Activated CD4-positive, alpha-beta T cell treated with anti-CD3 and anti-CD28 coated beads, Interleukin-2, amount 50 U/mL, for 1 hour (primary cell): ENCODE data around the gene RBCK1.
"Not testable (repeated sequence)": the region's sequence is repeated elsewhere in the genome, so short reads cannot be mapped to it uniquely, and the experiment has no call there.

Source experiments
- DNase-seq: peaks from one replicate; pipeline ENCODE4 v3.0.0-alpha.2; 2020

RBCK1 gene

DNA sequence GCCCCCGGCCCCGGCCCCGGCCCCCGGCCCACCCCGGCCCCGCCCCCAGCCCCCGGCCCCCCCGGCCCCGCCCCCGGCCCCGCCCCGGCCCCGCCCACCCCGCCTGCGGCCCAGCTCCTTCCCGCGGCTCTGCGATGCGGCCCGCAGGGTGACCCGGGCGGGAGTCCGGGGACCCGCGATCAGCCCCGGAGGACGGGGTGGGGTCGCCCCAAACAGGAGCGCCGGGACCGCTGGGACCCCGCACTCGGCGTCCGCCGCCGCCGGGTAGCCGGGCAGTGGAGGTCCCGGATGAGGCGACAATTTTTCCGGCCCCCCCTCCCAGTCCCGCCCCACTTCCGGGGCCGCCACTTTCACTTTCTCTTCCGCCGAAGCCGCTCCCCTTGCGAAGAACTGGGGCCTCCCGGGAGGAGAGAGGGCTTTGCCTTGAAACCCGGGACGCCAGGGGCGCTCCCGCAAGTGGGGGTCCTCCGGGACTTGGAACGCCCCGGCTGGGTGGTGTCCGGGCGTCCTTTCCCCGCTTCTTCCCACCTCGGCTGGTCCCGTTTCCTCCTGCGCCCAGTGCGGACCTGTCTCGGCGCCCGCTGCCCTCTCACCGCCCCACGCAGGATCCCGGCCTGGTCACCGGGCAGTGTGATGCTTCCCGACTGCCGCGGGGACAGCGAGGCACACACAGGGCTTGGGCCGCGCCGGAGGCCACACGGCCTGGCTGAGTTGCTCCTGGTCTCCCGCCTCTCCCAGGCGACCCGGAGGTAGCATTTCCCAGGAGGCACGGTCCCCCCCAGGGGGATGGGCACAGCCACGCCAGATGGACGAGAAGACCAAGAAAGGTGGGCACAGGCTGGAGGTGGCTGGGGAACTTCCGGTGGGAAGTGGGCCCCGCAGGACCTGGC is at the start of gene RBCK1:
Gene RBCK1, plus strand, starts transcription at position 347 of the 890 bp plus-strand sequence. Its CDS starts 459 bp downstream, at position 806.
- peak; percentile 85 for DNase-seq

DNA sequence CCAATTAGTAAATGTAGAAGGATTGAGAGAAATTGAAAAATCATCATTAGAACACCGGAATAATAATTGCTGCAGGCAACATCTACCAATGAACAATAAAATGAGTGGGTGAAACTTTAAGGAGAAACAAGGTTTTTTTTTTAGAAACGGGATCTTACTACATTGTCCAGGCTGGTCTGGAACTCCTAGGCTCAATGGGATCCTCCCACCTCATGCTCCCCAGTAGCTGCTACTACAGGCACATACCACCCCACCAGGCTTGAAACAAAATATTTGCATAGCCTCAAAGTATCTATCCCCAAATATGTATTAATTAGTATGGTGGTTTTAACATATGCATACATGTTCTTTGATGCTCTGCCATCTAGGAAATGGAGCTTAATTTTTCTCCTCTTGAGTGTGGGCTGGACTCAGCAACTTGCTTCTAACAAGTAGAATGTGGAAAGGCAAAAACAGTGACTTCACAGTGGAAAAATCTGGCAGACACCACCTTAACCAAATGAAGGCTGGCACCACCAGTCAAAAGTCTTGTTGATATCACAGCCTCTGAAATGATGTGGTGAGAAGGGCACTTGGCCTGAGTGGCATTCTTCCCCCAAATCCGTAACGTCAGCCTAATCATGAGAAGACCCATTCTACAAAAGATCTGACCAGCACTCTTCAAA is 49.1 kb upstream of the RBCK1 start:
- no peak for DNase-seq

DNA sequence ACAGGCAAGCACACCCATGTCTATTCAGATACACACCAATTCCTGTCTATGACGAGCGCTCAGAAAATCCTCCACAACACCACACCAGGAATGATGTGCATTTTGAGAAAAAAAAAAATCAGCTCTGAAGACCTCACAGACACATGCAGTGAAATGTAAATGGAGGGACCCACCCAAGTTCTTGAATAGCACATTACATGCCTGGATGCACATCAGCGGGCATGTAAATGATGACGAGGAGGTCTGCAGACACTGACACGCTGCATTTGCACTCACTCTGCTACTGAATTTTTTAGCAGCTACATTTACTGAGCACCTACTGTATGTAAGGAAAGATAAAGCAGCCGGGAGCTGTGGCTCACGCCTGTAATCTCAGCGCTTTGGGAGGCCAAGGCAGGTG is 46.5 kb upstream of the RBCK1 start:
- no peak for DNase-seq

GRCh38 chr20:362271-363254 is 45.5 kb upstream of the RBCK1 start:
- DNase-seq = no peak

DNA sequence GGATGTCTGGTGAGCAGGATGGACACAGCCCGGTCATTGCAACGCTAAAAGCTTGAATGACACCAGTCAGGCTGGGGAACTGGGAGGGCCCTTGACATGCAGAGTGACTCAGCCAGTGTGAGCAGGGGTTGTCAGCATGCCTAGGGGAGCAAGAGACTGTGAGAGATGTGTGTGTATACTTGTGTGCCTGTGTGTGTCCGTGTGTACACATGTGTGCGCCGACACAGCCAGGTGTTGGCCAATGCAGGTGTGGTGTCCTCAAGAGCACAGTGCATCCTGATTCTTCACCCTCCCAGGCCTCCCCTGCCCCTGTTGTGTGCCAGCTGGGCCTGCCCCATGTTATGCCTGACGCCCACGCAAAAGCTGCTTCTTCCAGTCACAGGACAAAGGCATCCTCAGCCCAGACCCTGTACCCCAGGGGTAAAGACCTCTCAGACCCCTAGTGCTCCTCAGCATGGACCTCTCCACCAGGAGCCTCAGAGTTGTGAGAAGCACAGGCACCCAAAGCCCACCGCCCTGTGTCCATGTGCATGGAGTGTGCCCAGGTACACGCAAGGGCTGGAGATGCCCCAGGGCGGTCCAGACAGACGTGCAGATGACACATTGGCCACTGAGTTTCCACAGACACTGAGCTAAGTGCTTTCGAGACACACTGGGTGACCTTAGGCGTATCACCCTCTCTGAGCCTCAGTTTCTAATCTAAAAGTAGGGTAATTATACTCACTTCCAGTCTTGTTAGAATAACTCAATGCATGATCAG is 44.6 kb upstream of the RBCK1 start:
- DNase-seq = no peak

DNA sequence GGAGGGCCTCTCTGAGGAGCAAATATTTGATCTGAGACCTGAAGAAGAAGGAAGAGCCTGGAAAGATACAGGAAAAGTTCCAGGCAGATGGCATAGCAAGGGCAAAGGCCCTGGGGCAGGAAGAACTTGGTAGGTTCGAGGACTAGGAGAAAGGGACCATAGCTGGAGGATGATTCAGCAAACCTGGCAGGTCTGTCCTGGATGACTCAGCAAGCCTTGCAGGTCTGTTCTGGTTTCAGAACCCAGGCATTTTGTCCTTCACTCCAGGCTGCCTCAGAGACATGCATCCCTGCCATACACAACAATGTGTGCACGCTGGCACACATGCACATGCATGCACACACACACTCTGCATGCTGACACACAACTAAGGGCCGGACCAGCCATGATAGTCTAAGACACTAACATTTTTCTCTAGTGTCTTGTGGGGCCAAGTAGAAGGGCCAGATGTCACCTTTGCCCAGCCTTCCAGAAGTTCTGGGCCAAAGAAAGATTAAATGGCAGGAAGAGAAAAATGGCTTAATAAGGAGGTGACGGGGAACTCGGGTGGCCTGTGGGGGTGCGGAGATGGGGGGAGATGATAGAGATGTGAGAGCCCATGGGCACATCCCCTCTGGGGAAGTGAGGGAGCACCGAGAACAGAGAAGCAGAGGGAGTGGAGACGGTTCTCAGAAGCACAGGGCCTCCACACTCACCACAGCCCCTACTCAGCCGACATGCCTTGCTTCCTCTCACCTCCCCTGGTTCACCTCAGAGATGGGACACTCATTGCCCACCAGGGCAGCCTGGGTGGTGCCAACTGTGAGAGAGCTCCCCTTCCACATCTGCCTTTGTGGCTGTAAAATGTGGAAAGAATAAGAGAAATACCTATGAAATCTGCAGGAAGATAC is 42.9 kb upstream of the RBCK1 start:
- DNase-seq = no peak

DNA sequence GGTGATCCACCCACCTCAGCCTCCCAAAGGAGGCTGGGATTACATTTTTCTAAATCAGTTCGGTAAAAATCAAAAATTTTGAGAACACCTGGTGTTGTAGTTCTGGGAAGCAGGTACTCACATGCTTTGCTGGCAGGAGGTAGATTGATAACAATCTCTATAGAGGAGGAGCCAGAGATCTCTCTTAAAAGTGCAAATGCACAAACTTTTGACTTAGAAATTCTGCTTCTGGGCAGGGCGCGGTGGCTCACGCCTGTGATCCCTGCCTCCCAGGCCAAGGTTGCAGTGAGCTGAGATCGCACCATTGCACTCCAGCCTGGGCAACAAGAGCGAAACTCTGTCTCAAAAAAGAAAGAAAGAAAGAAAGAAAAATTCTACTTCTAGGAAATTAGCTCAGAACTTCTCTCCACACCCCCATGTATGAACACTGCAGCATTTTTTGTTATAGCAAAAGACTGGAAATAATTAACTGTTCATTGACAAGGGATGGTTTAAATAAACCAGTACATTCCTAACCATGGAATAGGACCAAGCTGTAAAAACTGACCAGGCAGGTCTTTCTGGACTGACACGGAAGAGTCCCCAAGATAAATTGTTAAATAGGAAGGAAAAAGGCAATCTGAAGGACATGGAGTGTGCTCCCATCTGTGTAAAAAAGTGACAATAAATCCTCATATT is 41.9 kb upstream of the RBCK1 start:
- DNase-seq = no peak

GRCh38 chr20:366719-367485 is 41.2 kb upstream of the RBCK1 start:
- no peak for DNase-seq

DNA sequence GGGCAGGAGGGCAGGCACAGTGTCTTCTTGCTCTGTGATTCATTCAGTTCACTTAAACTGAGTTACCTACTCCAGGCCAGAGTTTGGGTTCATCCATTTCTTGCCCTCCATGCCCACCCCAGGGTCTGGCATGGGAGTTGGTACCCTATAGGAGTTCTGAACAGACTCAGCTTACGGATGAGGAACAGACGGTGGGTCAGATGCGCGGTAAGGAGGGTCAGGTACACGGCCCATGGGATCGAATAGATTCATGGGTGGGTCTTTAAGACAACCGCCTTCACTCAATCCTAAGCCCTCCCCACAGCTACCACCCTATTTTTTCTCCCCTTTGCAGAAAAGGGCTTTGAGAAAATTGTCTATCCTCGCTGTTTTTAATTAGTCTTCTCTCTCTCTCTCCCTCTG is 40.6 kb upstream of the RBCK1 start:
- DNase-seq = no peak

DNA sequence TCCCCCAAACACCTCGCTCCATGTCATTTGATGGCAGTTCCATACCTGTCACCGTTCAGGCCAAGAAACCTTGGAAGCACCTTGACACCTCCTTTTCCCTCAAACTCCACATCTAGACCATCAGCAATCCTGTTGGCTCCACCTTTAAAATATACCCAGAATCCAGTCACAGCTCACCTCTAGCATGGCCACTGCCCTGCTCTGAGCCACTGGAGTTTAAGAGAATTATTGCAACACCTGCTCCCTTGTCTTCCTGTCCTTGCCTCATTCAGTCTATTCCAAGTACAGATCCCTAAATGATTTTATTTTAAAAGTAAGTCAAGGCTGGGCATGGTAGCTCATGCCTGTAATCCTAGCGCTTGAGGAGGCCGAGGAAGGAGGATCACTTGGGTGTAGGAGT is 39.2 kb upstream of the RBCK1 start:
- no peak for DNase-seq

DNA sequence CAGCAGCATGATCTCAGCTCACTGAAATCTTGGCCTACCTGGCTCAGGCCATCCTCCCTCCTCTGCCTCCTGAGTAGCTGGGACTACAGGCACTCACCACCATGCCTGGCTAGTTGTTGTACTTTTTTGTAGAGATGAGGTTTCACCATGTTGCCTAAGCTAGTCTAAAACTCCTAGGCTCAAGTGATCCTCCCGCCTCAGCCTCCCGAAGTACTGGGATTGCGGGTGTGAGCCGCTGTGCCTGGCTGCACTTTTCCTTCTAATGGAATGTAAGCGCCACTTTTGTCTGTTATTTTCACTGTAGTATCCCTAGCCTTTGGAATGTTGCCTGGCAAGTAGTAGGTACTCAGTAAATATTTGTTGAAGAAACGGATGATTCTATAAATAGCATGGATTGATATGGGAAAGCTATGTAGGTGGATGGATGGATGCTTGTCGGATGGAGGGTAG is 37.9 kb upstream of the RBCK1 start:
- DNase-seq = no peak

DNA sequence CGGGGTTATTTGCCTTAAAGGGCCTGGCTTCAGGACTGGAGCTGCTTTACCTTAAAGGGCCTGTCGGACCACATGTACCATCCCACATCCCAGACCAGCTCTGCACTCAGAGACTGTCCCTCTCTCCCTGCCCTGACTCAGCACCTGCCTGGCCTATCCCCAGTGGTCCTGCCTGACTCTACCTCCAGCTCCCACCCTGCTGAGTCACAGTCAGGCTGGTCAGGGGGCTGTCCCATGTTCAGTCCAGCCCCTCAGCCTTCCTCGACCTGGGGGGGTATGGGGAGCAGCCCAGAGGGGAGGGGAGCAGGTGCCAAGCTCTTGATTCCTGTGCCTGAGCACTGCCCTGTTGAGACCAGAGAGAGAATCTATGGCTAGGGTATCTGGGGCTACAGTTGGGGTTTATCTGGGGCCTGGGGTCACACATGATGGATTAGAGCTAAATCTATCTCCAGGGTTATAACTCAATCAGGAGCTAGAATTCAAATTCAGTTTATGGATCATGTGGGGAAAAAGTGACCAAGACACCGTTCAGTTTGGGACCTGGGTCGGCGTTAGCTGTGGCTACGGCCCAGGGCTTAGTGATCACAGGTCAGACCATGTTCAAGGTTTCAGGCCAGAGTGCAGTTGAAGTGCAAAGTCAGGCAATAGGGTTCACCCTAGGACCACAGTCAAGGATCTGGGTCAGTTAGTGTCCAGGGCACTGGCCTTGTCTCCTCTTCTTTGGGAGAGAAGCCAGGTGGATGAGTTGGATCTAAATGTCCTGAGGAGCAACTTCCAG is 36.9 kb upstream of the RBCK1 start:
- no peak for DNase-seq

DNA sequence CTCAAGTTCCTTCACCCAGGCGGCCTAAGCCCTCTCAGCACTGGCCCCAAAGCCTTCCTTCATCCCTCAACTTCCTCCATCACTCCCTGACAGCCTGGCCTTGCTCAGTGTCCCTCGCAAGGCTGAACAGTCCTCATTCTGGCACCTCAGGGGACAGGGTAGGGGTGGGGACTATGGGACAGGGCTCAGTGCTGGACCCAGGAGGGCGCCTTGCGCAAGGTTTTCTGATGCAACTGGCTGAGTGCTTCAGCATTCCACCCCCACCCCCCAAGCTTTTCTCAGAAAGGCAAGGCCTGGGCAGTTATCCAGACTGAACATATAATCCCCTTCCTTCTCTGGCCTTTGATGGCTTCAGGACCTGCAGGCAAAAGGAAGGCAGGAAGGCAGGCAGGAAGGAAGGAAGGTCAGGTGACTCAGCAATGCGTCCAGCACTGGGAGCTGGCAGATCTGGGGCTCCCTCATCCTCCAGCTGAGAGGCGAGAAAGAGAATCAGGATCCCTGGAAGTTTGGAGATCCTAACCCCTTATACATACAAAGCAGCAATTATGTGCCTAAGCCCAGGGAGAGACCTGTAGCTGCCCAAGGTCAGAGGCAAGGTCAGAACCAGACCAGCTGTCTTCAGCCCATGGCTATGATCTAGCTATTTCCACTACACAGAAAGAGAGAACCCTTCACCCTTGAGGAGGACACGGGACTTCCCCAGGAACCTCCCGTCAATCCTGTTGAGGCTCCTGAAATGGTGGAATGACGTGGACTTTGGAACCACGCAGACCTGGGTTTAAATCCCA is 36.1 kb upstream of the RBCK1 start:
- no peak for DNase-seq

GRCh38 chr20:372543-373082 is 35.5 kb upstream of the RBCK1 start:
- DNase-seq = not testable (repeated sequence)

DNA sequence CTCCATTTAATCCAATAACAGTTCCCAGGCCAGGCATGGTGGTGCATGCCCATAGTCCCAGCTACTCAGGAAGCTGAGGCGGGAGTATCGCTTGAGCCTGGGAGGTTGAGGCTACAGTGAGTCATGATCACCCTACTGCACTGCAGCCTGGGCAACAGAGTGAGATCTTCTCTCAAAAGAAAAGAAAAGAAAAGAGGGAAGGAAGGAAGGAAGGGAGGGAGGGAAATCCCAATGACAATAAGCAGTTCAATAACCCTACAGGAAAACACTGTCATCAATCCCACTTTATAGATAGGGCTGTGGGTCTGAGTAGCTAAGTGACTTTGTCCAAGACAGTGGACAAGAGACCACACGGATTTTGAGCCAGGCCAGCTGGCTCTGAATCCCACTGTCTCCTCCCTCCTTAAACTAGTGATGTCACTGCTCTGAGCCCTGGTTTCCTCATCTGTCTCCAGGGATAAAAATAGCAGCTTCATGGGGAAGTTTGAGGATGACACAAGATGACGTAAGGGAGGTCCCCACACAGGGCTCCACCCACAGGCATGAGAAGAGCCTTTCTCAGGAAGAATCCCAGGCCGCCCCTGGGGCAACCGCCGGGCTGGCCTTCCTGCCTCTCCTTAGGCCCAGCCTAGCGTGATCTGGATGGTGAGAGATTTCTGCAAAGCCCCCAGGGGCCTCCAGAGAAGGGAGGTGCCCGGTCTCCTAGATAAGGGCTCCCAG is 34.8 kb upstream of the RBCK1 start:
- no peak for DNase-seq

- no peak for DNase-seq
These were observed 32.7 kb upstream of the RBCK1 start for GRCh38 chr20:375265-375889.

- DNase-seq = no peak
These were observed 32.0 kb upstream of the RBCK1 start for GRCh38 chr20:376089-376488.
